HEK293 (cell line): ENCODE data around the gene HERC5.
"Not testable (repeated sequence)": the region's sequence is repeated elsewhere in the genome, so short reads cannot be mapped to it uniquely, and the experiment has no call there.

ENCODE experiments used
- CTCF ChIA-PET: fragments of 350-600 bp; formaldehyde crosslinking; extraction: SDS; loops from one replicate; lab custom pipeline; 2021; ENCODE audit warnings: antibody characterized with exemption; lab: Yijun Ruan, JAX
- POLR2A ChIA-PET: fragments of 300-600 bp; formaldehyde crosslinking; extraction: SDS; loops from one replicate; lab custom pipeline; 2020; ENCODE audit warnings: antibody characterized with exemption, inconsistent platforms; lab: Yijun Ruan, JAX
- H3K27ac ChIP-seq: fragments of 200-500 bp; sonication (Bioruptor generic); 2 replicates; pipeline ENCODE4 v1.5.1; 2014; ENCODE audit warnings: low read depth, low read length, control low read depth, inconsistent platforms; ENCODE audit errors: extremely low read depth
- H3K36me3 ChIP-seq, 2 experiments: fragments of 200-500 bp in 1 of 2; sonication (Bioruptor generic) in 1 of 2; 1 replicate in 1 of 2; 2 replicates in 1 of 2; pipeline ENCODE4 v1.5.1; 2014 to 2017; ENCODE audit warnings: inconsistent platforms in 2 of 2, low read length in 2 of 2; ENCODE audit not compliant: control insufficient read depth in 2 of 2, insufficient read depth in 1 of 2
- H3K4me1 ChIP-seq: fragments of 200-500 bp; sonication (Bioruptor generic); 2 replicates; pipeline ENCODE4 v1.5.1; 2014; ENCODE audit warnings: mild to moderate bottlenecking, low read length, inconsistent platforms; ENCODE audit not compliant: control insufficient read depth, insufficient read depth
- H3K4me3 ChIP-seq: 2 replicates; pipeline ENCODE4 v1.5.1; 2011; ENCODE audit warnings: low read depth, mild to moderate bottlenecking, control low read depth, low read length, moderate library complexity
- H3K9me3 ChIP-seq: fragments of 200-500 bp; sonication (Bioruptor generic); 2 replicates; pipeline ENCODE4 v1.5.1; 2014; ENCODE audit warnings: low read depth, low read length, inconsistent platforms; ENCODE audit not compliant: control insufficient read depth, insufficient read depth
- EGR2 ChIP-seq: fragments of 450-650 bp; formaldehyde crosslinking; IDR thresholded peaks from 2 replicates; pipeline ENCODE4 v1.5.1; 2016; ENCODE audit warnings: low read depth, missing biosample characterization, missing genetic modification characterization
- GFI1B ChIP-seq: fragments of 450-650 bp; formaldehyde crosslinking; IDR thresholded peaks from 2 replicates; pipeline ENCODE4 v1.5.1; 2016; ENCODE audit warnings: missing biosample characterization, missing genetic modification characterization
- GLI4 ChIP-seq: fragments of 450-650 bp; formaldehyde crosslinking; IDR thresholded peaks from 2 replicates; pipeline ENCODE4 v1.5.1; 2016; ENCODE audit warnings: missing biosample characterization, missing genetic modification characterization
- REST ChIP-seq: fragments of 450-650 bp; formaldehyde crosslinking; IDR thresholded peaks from 2 replicates; pipeline ENCODE4 v1.5.1; 2016; ENCODE audit warnings: missing biosample characterization, missing genetic modification characterization
- TRIM28 ChIP-seq: IDR thresholded peaks from 2 replicates; pipeline ENCODE4 v1.6.1; 2011; ENCODE audit warnings: low read length, control low read depth, borderline replicate concordance
- ZBTB1 ChIP-seq: fragments of 450-650 bp; formaldehyde crosslinking; IDR thresholded peaks from 2 replicates; pipeline ENCODE4 v1.5.1; 2016; ENCODE audit warnings: missing biosample characterization, missing genetic modification characterization
- ZNF169 ChIP-seq: fragments of 450-650 bp; formaldehyde crosslinking; IDR thresholded peaks from 2 replicates; pipeline ENCODE4 v1.5.1; 2016; ENCODE audit warnings: missing biosample characterization, missing genetic modification characterization
- ZNF184 ChIP-seq: fragments of 450-650 bp; IDR thresholded peaks from 2 replicates; pipeline ENCODE4 v1.5.1; 2018; ENCODE audit warnings: missing biosample characterization, mild to moderate bottlenecking, missing genetic modification characterization
- ZNF202 ChIP-seq: fragments of 450-650 bp; formaldehyde crosslinking; IDR thresholded peaks from 2 replicates; pipeline ENCODE4 v1.5.1; 2016; ENCODE audit warnings: missing biosample characterization, missing genetic modification characterization, borderline replicate concordance
- ZNF324 ChIP-seq: fragments of 450-650 bp; formaldehyde crosslinking; IDR thresholded peaks from 2 replicates; pipeline ENCODE4 v1.5.1; 2016; ENCODE audit warnings: missing biosample characterization, missing genetic modification characterization
- ZNF664 ChIP-seq: fragments of 450-650 bp; formaldehyde crosslinking; IDR thresholded peaks from 2 replicates; pipeline ENCODE4 v1.5.1; 2016; ENCODE audit warnings: missing biosample characterization, missing genetic modification characterization
- ZNF776 ChIP-seq: fragments of 450-650 bp; formaldehyde crosslinking; IDR thresholded peaks from 2 replicates; pipeline ENCODE4 v1.5.0; 2017; ENCODE audit warnings: missing biosample characterization, missing genetic modification characterization, borderline replicate concordance
- ZSCAN18 ChIP-seq: fragments of 450-650 bp; formaldehyde crosslinking; IDR thresholded peaks from 2 replicates; pipeline ENCODE4 v1.5.1; 2016; ENCODE audit warnings: missing biosample characterization, missing genetic modification characterization
- ZSCAN30 ChIP-seq: fragments of 450-650 bp; IDR thresholded peaks from 2 replicates; pipeline ENCODE4 v1.5.1; 2018; ENCODE audit warnings: missing biosample characterization, mild to moderate bottlenecking, missing genetic modification characterization, moderate library complexity
- TF ChIP-seq, protein P1 (sequence below): fragments of 450-650 bp; formaldehyde crosslinking; IDR thresholded peaks from 2 replicates; pipeline ENCODE4 v1.5.1; 2016; ENCODE audit warnings: missing biosample characterization, missing genetic modification characterization

Gene HERC5

DNA sequence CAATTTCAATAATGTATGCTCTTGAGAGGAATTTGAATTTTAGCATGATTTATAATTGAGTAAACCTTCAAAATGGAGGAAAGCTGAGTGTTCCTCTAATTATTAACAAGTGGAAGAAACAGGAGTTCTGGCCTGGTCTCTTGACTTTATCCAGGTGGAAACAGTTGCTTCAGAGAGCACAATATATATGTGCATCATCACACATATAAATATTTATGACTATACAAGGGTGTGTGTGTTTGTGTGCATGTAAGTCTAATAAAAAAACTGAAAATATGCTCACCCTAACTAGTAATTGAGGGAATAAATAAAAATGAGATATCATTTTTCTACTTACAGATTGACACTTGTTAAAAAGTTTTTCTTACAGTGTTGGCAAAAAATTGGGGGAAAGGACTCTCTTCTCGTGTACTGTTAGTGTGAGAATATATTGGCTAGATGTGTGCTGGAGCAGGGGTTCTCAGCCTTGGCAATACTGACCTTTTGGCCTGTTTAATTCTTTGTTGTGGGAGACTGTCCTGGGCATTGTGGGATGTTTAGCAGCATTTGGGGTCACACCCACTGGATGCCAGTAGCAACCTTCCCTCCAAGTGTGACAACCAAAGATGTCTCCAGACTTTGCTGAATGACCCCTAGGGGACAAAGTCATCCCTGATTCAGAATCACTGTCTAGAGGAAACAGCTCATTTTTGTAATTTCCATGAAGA, 20.8 kb upstream of the HERC5 start:
- POLR2A ChIA-PET = no interaction called here
- no peaks in the 10 kb centered on the region for H3K9me3 ChIP-seq
- no peaks in the 10 kb centered on the region for H3K4me1 ChIP-seq
- peaks cover 0 to 17% of the 10 kb centered on the region in 2 experiments; a peak in 2 of 3 replicates for H3K36me3 ChIP-seq
- TF ChIP-seq ZSCAN30 (tag by site-specific recombination) (no peak), ZNF202 (no peak), ZNF184 (no peak), ZNF664 (tag by site-specific recombination) (no peak), REST (tag by site-specific recombination) (no peak), ZSCAN18 (tag by site-specific recombination) (no peak), TRIM28 (no peak), EGR2 (tag by site-specific recombination) (no peak), ZNF776 (tag by site-specific recombination) (no peak), ZNF169 (tag by site-specific recombination) (no peak), ZBTB1 (tag by site-specific recombination) (no peak), ZNF324 (tag by site-specific recombination) (no peak), GLI4 (tag by site-specific recombination) (no peak), GFI1B (tag by site-specific recombination) (no peak)
- TF ChIP-seq, protein P1, sequence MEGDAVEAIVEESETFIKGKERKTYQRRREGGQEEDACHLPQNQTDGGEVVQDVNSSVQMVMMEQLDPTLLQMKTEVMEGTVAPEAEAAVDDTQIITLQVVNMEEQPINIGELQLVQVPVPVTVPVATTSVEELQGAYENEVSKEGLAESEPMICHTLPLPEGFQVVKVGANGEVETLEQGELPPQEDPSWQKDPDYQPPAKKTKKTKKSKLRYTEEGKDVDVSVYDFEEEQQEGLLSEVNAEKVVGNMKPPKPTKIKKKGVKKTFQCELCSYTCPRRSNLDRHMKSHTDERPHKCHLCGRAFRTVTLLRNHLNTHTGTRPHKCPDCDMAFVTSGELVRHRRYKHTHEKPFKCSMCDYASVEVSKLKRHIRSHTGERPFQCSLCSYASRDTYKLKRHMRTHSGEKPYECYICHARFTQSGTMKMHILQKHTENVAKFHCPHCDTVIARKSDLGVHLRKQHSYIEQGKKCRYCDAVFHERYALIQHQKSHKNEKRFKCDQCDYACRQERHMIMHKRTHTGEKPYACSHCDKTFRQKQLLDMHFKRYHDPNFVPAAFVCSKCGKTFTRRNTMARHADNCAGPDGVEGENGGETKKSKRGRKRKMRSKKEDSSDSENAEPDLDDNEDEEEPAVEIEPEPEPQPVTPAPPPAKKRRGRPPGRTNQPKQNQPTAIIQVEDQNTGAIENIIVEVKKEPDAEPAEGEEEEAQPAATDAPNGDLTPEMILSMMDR (tag by site-specific recombination) = no peak
- H3K27ac ChIP-seq = no peak overlapping the region
- CTCF ChIA-PET = interaction anchor here (0.6 kb wide), 1 partner anchor 381 kb away, joined by 10 read pairs; no protein-coding TSS in a partner anchor
- no peak overlapping the region for H3K4me3 ChIP-seq

GRCh38 chr4:88437873-88438272, 19.0 kb upstream of the HERC5 start:
- H3K9me3 ChIP-seq, H3K4me3 ChIP-seq, H3K27ac ChIP-seq, H3K4me1 ChIP-seq, POLR2A ChIA-PET: not testable (repeated sequence)
- CTCF ChIA-PET = interaction anchor here (1.2 kb wide), 1 partner anchor 77 kb away, joined by 3 read pairs; no protein-coding TSS in a partner anchor
- peaks cover 0 to 31% of the 10 kb centered on the region in 2 experiments; a peak in 2 of 3 replicates for H3K36me3 ChIP-seq
